ENCODE results near the gene HOXD8.

DNA sequence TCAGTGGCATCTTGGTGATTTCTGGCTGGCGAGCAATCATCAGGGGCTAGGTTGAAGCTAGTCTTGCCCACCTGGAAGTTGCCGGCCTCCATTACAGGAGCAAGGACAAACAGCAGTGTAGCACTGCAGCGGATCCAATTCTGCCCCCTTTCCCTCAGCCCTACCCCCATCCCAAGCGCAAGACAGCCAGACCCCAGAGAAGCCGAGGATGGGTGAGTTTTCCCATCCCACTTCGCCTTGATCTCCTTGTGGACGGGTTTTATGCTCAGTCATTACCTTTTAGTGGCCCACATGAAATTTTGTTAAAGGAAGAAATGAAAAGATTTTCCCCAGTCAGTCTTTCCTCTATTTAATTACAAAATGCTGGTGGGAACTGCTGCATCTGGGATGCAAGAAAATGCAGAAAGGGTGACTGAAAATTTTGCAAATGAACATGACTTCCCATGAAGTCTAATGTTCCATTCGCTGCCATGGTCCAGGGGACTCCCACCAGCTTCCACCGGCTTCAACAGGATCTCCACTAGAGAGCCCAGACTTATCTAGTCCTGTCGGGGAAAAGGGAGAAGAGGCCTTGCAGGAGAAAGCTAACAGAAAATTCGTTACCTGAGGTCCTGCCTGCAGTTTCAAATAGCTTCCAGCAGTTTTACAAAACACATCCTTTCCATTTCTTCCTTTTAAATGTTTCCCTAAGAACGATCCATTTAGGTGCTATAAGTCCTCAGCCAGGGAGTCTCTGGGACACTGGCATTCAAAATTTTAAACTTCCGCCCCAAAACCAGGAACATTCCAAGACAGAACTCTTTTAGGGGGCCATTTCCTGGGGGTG lies 8.9 kb upstream of the HOXD8 start:
- TF ChIP-seq, protein P1, sequence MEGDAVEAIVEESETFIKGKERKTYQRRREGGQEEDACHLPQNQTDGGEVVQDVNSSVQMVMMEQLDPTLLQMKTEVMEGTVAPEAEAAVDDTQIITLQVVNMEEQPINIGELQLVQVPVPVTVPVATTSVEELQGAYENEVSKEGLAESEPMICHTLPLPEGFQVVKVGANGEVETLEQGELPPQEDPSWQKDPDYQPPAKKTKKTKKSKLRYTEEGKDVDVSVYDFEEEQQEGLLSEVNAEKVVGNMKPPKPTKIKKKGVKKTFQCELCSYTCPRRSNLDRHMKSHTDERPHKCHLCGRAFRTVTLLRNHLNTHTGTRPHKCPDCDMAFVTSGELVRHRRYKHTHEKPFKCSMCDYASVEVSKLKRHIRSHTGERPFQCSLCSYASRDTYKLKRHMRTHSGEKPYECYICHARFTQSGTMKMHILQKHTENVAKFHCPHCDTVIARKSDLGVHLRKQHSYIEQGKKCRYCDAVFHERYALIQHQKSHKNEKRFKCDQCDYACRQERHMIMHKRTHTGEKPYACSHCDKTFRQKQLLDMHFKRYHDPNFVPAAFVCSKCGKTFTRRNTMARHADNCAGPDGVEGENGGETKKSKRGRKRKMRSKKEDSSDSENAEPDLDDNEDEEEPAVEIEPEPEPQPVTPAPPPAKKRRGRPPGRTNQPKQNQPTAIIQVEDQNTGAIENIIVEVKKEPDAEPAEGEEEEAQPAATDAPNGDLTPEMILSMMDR (IDR thresholded peaks at IDR 0.05), result no peak
- no peak for TF ChIP-seq POLR2A (IDR thresholded peaks at IDR 0.05)
- no peak for TF ChIP-seq EP300 (IDR thresholded peaks at IDR 0.05)

All from upper lobe of left lung (tissue), 4 donors.